ENCODE measurements around the gene ATG13.

GRCh38 chr11:46696212-46696558 is 78.8 kb downstream of the ATG13 start:
- TF ChIP-seq, protein P1, sequence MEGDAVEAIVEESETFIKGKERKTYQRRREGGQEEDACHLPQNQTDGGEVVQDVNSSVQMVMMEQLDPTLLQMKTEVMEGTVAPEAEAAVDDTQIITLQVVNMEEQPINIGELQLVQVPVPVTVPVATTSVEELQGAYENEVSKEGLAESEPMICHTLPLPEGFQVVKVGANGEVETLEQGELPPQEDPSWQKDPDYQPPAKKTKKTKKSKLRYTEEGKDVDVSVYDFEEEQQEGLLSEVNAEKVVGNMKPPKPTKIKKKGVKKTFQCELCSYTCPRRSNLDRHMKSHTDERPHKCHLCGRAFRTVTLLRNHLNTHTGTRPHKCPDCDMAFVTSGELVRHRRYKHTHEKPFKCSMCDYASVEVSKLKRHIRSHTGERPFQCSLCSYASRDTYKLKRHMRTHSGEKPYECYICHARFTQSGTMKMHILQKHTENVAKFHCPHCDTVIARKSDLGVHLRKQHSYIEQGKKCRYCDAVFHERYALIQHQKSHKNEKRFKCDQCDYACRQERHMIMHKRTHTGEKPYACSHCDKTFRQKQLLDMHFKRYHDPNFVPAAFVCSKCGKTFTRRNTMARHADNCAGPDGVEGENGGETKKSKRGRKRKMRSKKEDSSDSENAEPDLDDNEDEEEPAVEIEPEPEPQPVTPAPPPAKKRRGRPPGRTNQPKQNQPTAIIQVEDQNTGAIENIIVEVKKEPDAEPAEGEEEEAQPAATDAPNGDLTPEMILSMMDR (conservative IDR thresholded peaks at IDR 0.05), result no peak
- no peak for TF ChIP-seq ZFX (IDR thresholded peaks at IDR 0.05)

All from C4-2B (cell line).